Neural crest cell (in vitro differentiated cells): Measurements from ENCODE around the gene P2RY2. TPM values are rescaled to one million over a fixed set of nuclear protein-coding genes. Genes with fewer than 3 reads are reported as not detected.
A peak's percentile ranks its signal among the peaks of the same experiment; 100 is the strongest.
"Not testable (repeated sequence)": the region's sequence is repeated elsewhere in the genome, so short reads cannot be mapped to it uniquely, and the experiment has no call there.

ENCODE experiments used
- DNase-seq: peaks from one replicate; pipeline ENCODE4 v3.0.0; 2021; ENCODE audit warnings: low read depth, mixed read lengths, low spot score
- H3K27ac Mint-ChIP-seq: one replicate; pipeline ENCODE4 v1.8.0; 2021; ENCODE audit warnings: mild to moderate bottlenecking, mixed read lengths; ENCODE audit not compliant: unreplicated experiment
- H3K27me3 Mint-ChIP-seq: 2 replicates; pipeline ENCODE4 v1.8.0; 2021; ENCODE audit warnings: low read depth, mild to moderate bottlenecking, mixed read lengths
- H3K36me3 Mint-ChIP-seq: 2 replicates; pipeline ENCODE4 v1.8.0; 2021; ENCODE audit warnings: low read depth, mild to moderate bottlenecking, mixed read lengths
- H3K4me1 Mint-ChIP-seq: 2 replicates; pipeline ENCODE4 v1.8.0; 2021; ENCODE audit warnings: mixed read lengths
- H3K4me3 Mint-ChIP-seq: one replicate; pipeline ENCODE4 v1.8.0; 2021; ENCODE audit warnings: mild to moderate bottlenecking, mixed read lengths
- H3K9me3 Mint-ChIP-seq: 2 replicates; pipeline ENCODE4 v1.8.0; 2021; ENCODE audit warnings: mixed read lengths
- CTCF ChIP-seq: fragments of 200-600 bp; sonication (generic); conservative IDR thresholded peaks from 2 replicates; pipeline ENCODE4 v1.5.0; 2021; ENCODE audit warnings: antibody characterized with exemption, mild to moderate bottlenecking
- total RNA-seq: library from RNA; stranded (reverse); gene quantifications from 2 replicates; pipeline ENCODE4 v1.2.1, GENCODE V29; 2021

The P2RY2 gene
- total RNA-seq, 1 donor from 2014 or later = 0.14 TPM

GRCh38 chr11:73271936-73272679 is 54.0 kb downstream of the P2RY2 start, which contains the start of gene P2RY6:
TSS of gene P2RY6 (plus strand) at chr11:73272338. CDS start at chr11:73296519, 24,181 bp downstream.
- no peaks in the 10 kb centered on the region for H3K27me3 Mint-ChIP-seq
- peaks cover 8% of the 10 kb centered on the region for H3K4me1 Mint-ChIP-seq
- TF ChIP-seq CTCF = no peak
- H3K27ac Mint-ChIP-seq = peak within 1 kb of the TSS; percentile 43
- H3K9me3 Mint-ChIP-seq = no peaks in the 10 kb centered on the region
- no peak for DNase-seq
- no peak within 1 kb of the TSS for H3K4me3 Mint-ChIP-seq
- H3K36me3 Mint-ChIP-seq = no peaks in the 10 kb centered on the region

- Mint-ChIP-seq H3K4me3 (no peak overlapping the region), H3K27me3 (no peaks in the 10 kb centered on the region), H3K4me1 (peaks cover 8% of the 10 kb centered on the region), H3K36me3 (no peaks in the 10 kb centered on the region), H3K9me3 (no peaks in the 10 kb centered on the region), H3K27ac (no peak overlapping the region)
- no peak for TF ChIP-seq CTCF
- no peak for DNase-seq
Measured at GRCh38 chr11:73272680-73273038, 54.6 kb downstream of the P2RY2 start.

GRCh38 chr11:73273222-73273895 is 55.3 kb downstream of the P2RY2 start:
- H3K9me3 Mint-ChIP-seq = no peaks in the 10 kb centered on the region
- H3K4me3 Mint-ChIP-seq = no peak overlapping the region
- H3K27ac Mint-ChIP-seq = no peak overlapping the region
- peaks cover 8% of the 10 kb centered on the region for H3K4me1 Mint-ChIP-seq
- no peak for TF ChIP-seq CTCF
- no peaks in the 10 kb centered on the region for H3K27me3 Mint-ChIP-seq
- no peak for DNase-seq
- H3K36me3 Mint-ChIP-seq = no peaks in the 10 kb centered on the region

- H3K27ac Mint-ChIP-seq, H3K36me3 Mint-ChIP-seq, H3K27me3 Mint-ChIP-seq, H3K4me3 Mint-ChIP-seq, DNase-seq, H3K9me3 Mint-ChIP-seq, H3K4me1 Mint-ChIP-seq: not testable (repeated sequence)
Measured at GRCh38 chr11:73274191-73274590, 56.1 kb downstream of the P2RY2 start.

GRCh38 chr11:73274722-73275380 is 56.8 kb downstream of the P2RY2 start:
- H3K27ac Mint-ChIP-seq = peak overlapping the region; percentile 57
- no peaks in the 10 kb centered on the region for H3K9me3 Mint-ChIP-seq
- H3K27me3 Mint-ChIP-seq = no peaks in the 10 kb centered on the region
- no peaks in the 10 kb centered on the region for H3K36me3 Mint-ChIP-seq
- peaks cover 8% of the 10 kb centered on the region for H3K4me1 Mint-ChIP-seq
- TF ChIP-seq CTCF = no peak
- no peak for DNase-seq
- no peak overlapping the region for H3K4me3 Mint-ChIP-seq

GRCh38 chr11:73275381-73275750 is 57.3 kb downstream of the P2RY2 start:
- H3K4me1 Mint-ChIP-seq = peaks cover 8% of the 10 kb centered on the region
- DNase-seq = no peak
- no peaks in the 10 kb centered on the region for H3K9me3 Mint-ChIP-seq
- H3K4me3 Mint-ChIP-seq = no peak overlapping the region
- no peaks in the 10 kb centered on the region for H3K36me3 Mint-ChIP-seq
- no peaks in the 10 kb centered on the region for H3K27me3 Mint-ChIP-seq
- H3K27ac Mint-ChIP-seq = no peak overlapping the region
- TF ChIP-seq CTCF = no peak
